Effector CD8-positive, alpha-beta T cell (primary cell): Measurements from ENCODE around the gene ALG12.

Source experiments
- DNase-seq: peaks from one replicate; lab custom pipeline; 2025; lab: John Stamatoyannopoulos, UW
- total RNA-seq, 4 experiments: gene quantifications; one replicate each; lab custom pipeline; 2026; lab: John Stamatoyannopoulos, UW

ALG12 gene
- 34.8 to 44.4 (median 39.7) reads per million in 4 experiments for total RNA-seq

DNA sequence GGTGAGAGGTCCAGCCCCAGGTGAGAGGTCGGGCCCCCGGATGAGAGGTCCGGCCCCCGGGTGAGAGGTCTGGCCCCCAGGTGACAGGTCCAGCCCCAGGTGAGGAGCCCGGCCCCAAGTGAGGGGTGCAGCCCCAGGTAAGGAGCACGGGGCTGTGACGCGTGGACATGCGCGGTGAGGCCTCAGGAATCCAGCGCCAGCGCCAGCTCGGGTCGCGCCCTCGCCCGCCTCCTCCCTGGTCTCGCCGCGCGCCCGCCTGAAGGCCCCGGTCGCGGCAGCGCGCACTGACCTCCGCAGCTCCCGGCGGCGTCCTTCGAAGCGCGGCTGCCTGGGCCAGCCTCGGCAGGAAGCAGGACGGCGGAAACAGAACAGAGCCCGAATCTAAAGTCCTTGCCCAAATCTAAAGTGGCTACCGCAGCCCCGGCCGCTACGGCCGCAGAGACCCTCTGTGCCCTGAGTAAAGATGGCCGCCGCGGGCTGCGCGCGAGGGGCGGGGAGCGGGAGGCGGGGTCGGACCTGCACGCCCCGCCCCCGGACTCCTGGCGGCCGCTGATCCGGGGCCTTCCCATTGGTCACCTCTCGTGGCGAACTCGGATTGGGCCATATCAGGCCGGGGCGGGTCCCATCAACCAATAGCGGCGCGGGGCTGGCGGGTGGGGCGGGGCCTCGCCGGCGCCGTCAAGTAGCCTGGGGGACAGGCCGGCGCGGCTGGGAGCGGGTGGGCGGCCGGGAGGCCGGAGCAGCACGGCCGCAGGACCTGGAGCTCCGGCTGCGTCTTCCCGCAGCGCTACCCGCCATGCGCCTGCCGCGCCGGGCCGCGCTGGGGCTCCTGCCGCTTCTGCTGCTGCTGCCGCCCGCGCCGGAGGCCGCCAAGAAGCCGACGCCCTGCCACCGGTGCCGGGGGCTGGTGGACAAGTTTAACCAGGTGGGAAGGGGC, at the start of gene ALG12, which contains the start of gene CRELD2:
Gene ALG12, minus strand, starts transcription at position 465 of the 937 bp plus-strand sequence. CDS start 4,673 bp downstream, outside the sequence.
Gene CRELD2, plus strand, starts transcription at position 661 of the 937 bp plus-strand sequence. Its CDS starts 136 bp downstream, at position 797.
- DNase-seq, result peak; percentile 95

DNA sequence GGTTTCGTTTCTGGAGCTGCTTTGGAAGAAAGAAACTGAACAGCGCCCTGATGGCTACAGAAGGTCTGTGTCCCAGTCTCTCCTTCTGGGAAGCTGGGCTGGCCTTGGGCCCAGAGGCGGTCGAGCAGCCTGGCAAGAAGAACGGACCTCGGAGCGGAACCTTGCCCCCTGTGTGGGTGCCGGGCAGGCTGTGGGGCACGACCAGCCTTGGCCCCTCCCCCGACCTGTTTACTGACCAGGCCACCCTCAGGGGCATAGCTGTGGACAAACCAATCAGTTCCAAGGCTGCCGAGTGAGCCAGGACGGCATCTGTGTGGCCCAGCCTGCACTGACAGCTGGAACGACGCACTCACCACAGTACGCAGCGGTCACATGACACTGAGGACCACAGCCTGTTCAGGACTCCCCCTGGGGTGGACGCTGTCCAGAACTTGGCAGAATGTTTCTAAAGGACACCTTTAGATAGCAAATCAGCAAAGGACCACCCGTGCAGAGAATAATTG, 49.5 kb upstream of the ALG12 start:
- DNase-seq, result no peak

DNA sequence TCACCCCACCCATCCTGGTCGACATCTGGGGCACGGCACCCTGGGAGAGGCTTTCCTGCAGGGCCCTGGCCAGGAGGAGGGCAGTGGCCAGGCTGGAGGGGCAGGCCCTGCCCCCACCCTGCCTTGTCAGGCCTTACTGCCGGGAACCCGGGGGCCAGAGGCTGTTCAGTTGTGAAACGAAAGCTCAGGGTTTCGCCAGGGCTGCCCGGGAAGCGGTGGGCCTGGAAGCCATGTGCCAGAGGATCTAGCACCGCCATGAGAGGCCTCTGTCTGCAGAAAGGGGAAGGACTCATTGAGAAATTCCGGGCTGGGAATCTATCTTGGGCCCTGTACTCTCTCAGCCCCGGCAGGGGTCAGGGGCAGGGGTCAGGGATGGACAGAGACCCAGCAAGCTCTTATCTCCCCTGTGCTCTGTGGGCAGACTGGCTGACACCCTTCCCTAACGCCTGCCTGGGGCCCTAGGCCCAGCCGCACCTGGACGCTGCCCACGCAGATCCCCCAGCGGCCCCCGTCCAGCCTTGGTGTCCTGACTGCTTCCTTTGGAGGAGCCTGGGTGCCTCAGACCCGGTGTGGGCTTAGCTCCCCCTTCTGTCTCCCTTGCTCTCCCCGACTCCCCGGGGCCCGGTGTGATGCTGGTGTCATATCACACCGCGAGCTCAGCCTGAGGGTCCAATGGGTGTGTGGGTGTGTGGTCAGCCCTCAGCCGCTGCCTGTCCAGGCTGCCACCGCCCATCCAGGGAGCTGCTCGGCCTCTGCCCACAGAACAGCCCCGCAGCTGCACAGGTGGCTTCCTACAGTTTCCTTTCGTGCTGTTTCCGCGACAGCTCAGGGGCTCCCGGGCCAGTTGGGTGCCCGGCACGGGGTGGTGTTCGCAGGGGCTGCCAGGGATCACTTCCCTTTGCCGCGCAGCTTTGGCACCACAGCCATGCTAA, 48.8 kb upstream of the ALG12 start:
- DNase-seq, result no peak

DNA sequence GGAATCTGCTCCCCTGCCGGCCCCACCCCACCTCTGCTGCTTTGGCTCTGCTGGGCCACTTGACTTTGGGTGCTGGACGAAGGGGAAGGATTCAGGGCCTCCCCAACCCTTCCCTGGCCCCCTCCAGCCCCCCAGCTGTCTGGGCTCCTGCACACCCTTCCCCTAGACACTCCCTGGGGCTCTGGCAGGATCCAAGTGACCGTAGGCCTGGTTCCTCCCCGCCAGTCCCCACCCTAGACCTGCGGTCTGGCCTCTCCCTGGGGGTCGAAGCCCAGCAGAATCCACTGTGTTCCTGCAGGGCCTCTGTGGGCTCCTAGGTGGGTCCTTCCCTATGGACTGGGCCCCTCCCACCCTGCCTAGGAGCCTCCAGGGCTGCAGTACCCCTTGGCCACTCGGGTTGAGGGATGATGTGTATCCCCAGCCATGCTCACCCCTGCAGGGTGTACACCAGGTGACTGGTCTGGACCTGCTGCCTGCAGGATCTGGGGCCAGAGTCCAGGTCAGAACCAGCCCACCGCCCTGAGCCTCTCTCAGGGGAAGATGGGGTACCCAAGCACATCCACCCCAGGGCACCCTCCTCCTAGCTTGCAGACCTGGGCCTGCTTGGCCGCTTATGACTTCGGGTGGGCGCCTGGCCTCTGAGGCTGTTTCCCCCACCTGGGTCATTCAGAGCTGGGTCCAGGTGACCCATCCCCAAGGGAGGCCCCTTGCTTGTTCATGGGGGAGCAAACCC, 48.0 kb upstream of the ALG12 start:
- no peak for DNase-seq

- no peak for DNase-seq
Observed at GRCh38 chr22:49965091-49966040, 47.1 kb upstream of the ALG12 start.

DNA sequence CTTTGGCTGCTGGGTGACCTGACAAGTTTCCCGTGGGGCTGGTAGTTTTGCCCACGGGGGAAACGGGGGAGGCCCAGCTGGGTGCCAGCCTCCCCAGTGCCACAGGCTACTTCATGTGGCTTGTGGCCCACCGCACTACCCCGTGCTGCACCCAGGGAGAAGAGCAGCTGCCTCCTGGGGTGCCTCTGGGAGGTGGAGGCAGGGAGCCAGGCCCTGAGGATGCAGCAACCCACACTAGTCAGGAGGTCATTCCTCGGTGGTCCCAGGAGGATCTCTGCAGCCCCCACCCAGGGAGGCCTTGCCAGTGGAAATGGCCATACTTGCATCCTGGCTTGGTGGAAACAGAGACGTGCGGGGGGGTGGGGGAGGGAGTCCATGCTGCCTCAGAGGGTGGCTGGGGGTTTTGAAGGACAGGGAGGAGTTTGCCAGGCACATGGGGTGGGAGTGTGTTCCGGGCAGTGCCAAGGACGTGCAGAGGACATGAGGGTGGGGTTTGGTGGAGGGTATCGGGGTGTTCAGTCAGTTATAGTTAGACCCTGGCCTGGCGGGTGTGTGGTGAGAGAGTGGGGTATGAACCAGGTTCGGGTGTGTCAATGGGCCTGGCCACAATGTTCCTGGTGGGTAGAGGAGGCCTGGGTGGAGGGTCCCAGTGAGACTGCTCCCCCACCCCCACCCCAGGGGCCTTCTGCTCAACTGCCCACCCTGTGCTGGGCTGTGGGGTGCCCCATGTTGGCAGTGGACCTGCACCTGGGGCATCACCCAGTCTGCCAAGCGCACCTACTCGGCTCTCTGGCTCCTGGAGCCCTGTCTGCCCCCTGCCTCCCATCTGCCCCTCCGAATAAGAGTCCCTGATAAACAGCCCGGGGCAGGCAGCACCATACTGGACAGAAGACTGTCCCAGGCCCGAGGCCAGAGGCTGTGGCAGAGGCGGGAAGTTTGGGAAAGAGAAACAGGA, 46.2 kb upstream of the ALG12 start:
- peak; percentile 39 for DNase-seq

- DNase-seq, result no peak
Observed at GRCh38 chr22:49963647-49964026, 45.4 kb upstream of the ALG12 start.

- DNase-seq, result no peak
Observed at GRCh38 chr22:49962751-49963646, 44.8 kb upstream of the ALG12 start.

GRCh38 chr22:49962012-49962750, 43.9 kb upstream of the ALG12 start:
- DNase-seq, result peak; percentile 81

DNA sequence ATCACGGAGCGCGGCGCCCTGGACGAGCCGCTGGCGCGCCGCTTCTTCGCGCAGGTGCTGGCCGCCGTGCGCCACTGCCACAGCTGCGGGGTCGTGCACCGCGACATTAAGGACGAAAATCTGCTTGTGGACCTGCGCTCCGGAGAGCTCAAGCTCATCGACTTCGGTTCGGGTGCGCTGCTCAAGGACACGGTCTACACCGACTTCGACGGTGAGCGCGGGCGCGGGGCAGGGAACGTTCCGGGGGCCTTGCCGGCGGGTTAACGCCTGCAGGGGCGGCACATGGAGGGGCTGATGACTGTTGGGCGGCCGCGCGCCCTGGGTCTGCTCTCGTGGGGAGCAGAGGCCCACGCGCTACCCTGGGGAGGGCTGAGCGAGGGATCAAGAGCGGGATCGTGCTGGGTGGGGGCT, 43.4 kb upstream of the ALG12 start:
- no peak for DNase-seq

GRCh38 chr22:49961005-49961600, 42.9 kb upstream of the ALG12 start:
- no peak for DNase-seq

GRCh38 chr22:49960159-49961004, 42.1 kb upstream of the ALG12 start, which contains the start of gene PIM3:
Gene PIM3 (plus strand): TSS chr22:49960772. CDS start chr22:49960948, 176 bp downstream.
- peak; percentile 88 for DNase-seq

- DNase-seq, result no peak
Observed at GRCh38 chr22:49959782-49960158, 41.5 kb upstream of the ALG12 start.

- no peak for DNase-seq
Observed at GRCh38 chr22:49958931-49959781, 40.9 kb upstream of the ALG12 start.
